GM21786 (cell line): Measurements from ENCODE around the gene GALNT6.

Experiments
- ATAC-seq: cut with Tn5 transposase; IDR thresholded peaks from one replicate; pipeline ENCODE4 v1.9.1; 2021; ENCODE audit not compliant: unreplicated experiment

Gene GALNT6, protein sequence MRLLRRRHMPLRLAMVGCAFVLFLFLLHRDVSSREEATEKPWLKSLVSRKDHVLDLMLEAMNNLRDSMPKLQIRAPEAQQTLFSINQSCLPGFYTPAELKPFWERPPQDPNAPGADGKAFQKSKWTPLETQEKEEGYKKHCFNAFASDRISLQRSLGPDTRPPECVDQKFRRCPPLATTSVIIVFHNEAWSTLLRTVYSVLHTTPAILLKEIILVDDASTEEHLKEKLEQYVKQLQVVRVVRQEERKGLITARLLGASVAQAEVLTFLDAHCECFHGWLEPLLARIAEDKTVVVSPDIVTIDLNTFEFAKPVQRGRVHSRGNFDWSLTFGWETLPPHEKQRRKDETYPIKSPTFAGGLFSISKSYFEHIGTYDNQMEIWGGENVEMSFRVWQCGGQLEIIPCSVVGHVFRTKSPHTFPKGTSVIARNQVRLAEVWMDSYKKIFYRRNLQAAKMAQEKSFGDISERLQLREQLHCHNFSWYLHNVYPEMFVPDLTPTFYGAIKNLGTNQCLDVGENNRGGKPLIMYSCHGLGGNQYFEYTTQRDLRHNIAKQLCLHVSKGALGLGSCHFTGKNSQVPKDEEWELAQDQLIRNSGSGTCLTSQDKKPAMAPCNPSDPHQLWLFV

DNA sequence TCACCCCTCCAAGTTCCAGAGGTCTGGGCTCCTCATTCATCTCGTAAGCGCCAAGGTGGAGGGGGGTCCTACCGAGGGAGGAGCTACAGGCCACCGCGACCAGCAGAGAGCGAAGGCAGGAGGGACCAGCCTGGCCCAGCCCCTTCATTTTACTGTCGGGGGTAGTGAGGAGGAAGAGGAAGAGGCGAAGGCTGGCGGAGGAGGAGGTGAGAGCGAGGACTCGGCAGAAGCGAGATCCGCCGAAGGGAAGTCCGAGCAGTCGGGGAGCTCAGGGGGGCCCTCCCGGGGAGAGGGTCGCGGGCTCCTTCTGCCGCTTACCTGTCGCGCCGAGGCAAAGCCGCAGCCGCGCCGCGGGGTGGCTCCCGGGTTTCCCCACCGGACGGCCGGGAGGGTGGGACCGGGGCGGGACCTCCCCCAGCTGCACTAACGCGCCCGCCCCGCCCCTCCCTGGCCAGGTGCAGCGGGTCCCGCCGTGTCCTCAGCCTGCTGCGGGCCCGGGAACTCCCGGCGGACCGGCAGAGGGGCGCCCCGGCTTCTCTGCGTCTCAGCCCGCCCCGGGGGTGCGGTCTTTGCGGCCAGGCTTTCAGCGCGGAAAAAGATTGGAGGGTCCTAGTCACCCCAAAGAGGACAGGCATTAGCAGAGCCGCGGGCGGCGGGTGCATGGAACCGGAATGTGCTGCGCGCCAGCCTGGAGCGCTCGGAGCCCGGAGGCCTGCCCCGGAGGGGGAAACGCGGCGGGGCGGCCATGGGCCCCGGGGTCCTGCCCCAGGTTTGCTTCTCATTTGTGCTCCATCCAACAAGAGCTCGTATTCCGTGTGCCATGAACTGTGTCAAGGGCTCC, at the start of gene GALNT6:
TSS of gene GALNT6 (minus strand) at position 124 of the 841 bp plus-strand sequence. CDS start 11,625 bp downstream, outside the sequence.
- ATAC-seq = peak; percentile 39

DNA sequence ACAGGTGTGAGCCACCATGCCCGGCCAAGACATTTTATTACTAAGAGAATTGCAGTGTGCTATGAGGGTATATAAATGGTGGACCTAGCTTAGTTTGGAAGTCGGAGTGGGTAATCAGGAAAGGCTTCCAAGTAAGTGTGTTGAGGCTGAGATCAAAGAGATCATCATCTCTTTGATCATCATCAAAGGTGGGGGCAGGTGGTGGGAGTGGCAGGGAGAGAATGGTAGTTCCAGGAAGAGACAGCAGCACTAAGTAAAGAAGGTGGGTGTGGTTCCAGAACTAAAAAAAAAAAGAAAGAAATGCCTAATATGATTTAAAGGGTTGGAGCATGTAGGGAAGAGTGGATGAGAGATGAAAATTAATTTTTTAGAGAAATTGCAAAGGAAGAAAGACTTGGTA, 48.1 kb upstream of the GALNT6 start:
- ATAC-seq = no peak

DNA sequence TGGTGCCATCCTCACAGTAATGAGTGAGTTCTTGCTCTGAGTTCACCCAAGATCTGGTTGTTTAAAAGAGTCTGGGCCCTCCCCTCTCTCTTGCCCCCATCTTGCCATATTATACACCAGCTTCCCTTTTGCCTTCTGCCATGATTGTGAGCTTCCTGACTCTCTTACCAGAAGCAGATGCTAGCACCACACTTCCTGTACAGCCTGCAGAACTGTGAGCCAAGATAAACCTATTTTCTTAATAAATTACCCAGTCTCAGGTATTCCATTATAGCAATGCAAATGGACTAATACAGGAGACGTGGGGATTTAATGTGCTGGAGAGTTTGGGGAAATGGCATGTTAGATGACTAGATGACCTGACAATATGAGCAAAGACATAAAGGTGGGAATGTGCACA, 46.2 kb upstream of the GALNT6 start:
- no peak for ATAC-seq

DNA sequence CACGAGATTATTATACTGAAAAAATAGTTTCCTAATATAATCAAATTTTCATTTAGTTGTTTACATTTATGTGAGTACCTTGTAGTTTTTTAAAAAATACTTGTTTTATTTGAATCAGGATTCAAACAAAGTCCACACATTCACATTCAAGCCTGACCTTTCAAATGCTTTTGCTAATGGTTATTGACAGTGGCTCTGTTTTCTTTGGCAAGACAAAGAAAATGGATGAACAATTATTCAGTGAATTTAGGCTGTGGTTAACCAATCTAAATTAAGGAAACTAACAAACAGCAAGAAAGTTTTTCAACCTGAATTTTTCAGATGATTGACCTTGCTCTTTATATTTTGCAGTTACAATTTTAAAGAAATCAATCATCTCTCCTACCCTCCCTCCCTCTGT, 43.1 kb upstream of the GALNT6 start:
- no peak for ATAC-seq

DNA sequence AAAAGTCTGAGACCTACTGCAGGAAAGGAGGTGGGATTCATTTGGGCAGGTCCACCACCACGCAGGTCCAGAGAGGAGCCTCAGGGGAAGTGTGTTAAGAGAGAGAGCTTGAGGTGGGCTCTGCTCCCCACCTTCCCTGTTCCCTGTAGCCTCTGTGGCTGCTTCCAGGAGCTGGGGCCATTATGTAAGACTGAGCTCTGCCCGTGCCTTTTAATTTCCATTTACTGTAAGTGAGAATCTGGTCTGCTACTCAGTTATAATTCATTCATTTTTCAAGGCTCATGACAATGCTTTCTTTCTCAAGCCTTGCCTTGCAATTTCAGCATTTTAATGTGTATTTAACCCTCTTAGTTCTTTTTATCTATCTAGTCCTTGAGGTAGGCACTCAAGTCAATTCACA, 41.7 kb upstream of the GALNT6 start:
- ATAC-seq = no peak

DNA sequence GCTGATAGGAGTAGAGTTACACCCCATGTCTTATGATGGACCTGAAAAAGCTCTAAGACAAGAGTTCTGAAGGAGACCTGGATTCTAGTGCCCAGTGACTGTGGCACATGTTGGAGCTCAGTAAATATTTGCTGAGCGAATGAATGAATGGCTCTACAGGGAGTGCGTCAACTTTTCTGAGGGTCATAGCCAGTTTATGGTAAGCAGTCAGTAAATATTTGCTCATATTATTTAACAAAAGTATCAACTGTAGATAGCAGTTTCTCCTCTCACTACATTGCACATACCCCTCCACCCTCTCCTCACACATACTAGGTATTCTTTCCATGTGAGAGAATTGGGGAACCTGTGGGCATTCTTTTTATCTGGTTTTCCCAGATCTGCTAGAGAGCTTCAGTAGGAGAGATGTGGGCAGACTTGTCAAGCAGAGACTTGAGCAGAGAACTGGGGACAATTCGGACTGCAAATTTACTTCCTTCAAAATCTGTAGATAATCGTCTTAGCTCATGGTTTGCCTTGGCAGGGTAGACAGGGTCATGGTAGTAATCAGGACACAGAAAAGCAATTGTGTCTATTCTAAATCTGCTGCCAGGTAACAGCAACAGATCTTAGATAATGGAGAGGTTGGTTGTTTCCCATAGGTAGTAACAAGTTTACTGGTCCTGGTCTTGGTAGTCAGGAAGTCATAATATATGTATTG, 39.1 kb upstream of the GALNT6 start:
- ATAC-seq = no peak

DNA sequence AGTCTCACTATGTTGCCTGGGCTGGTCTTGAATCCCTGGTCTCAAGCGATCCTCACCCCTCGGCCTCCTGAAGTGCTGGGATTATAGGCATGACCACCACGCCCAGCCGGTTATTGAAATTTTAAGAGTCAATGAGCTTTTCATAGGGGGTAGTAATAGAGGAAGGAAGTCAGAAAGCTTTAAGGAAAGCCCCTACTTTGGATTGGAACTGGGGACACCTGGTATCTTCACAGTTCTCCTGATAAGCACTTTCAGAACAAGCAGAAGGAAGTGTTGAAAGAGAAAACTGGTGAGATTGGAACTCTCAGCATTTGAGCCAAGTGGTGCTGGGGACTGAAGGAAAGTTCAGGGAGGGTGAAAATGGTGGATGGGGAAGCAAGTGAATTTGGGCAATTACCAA, 38.5 kb upstream of the GALNT6 start:
- no peak for ATAC-seq

DNA sequence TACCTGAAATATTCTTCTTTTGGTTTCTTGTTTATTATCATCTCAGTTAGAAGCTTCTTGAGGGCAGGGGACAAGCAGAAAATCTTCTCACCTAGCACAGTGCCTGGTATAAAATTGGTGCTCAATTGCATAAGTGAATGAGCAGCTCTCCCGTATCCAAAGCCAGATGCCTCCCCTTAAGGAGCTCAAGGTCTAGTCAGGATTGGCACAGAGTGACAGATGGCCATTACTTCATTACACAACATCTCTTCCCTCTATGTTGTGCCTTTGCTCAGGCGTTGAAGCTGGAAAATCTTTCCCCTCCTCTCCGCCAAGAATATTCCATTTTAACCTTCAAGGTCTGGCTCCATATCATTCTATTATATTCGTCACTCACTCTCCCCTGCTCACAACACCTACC, 37.0 kb upstream of the GALNT6 start:
- ATAC-seq = no peak

DNA sequence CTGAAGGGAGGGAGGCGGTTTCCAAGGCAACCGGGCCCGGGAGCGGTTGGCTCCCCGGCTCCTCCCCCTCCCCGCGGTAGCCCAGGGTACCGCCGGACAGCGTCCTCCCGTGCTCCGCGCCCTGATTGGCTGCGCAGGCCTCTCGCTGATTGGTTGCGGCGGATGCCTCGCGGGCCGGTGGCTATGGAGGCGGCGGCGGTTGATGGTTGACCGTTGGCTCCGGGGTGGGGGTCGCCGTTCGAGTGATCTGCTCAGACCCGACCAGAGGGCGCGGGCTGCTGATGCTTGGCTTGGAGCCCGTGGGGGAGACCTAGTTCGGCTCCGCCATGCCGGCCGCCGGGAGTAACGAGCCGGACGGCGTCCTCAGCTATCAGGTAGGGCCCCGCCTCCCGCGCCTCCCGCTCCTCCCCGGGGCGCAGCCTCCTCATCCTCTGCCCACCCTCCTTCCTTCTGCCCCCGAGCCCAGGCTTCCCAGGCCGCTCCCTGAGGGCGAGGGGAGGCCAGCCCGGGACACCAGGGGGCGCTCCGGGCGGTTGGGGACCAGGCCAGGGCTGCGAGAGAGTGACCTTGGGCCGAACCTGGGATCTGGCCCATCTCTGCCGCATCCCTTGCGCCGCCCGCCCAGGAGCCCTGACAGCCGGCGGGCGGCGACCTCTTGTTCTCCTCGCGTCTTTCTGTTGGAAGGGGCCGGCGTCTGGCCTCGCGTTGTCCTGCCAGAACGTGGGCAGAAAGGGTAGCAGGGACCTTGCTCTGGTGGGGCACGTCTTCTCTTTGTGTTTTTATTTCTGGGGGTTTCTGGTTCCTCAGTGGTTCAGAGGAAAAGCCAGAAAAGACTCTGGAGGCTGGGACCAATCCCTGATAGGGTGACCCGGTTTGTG, 33.7 kb upstream of the GALNT6 start, which contains the start of gene SLC4A8:
TSS of gene SLC4A8 (plus strand) at position 170 of the 878 bp plus-strand sequence. CDS start at position 327, 157 bp downstream.
- peak; percentile 85 for ATAC-seq

DNA sequence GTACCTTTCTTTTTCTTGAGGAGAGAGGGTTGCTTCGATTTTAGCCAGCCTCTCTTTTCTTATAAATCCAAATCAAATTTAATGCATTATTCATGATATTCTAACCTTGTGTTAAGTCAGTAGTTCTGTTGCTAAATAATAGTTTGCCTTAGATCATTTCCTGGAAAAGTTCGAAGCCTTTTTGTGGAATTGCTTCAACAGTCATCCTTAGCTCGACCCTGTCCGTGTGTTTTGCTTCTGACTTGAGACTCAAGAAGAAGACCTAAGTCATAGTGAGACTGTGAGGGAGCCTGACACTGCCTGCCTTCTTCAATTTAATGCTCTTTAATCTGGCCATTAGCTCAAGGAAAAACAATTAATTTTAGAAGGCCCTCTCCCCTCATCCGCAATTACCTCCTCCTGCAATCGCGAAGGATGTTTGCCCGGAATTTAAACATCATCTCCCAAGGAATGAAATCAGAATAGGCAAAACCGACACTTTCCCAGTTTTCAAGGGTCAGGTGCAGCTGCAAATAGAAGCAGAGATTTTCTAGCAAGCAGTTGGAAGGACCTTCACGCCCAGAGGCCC, 33.0 kb upstream of the GALNT6 start:
- no peak for ATAC-seq

DNA sequence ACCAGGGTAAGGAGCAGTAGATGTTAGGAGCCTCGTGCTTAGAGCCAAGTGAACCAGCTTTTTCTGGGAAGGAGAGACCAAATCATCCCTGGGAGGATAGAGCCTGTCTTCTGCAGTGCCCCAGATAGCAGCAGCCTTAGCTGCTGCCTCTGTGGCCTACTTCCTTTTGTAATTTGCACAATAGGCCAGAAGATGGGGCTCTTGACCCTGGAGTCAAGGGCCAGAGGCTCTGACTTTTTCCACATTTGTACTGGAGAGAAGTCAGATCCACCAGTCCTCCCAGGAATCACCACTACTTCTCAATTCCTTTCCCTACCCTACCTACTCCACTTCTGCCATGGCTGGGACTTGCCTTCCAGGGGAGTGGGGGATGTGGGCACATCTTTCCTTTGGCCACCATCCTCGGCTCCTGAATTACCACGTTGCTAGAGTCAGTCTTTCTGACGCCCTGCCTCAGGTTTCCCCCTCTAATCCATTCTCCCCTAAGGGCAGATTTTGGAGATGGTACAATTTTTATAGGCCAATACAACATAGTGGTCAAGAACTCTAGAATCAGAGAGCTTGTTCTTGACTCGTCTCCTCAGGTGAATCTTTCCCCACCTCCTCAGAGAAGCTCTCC, 30.2 kb upstream of the GALNT6 start:
- ATAC-seq = no peak

DNA sequence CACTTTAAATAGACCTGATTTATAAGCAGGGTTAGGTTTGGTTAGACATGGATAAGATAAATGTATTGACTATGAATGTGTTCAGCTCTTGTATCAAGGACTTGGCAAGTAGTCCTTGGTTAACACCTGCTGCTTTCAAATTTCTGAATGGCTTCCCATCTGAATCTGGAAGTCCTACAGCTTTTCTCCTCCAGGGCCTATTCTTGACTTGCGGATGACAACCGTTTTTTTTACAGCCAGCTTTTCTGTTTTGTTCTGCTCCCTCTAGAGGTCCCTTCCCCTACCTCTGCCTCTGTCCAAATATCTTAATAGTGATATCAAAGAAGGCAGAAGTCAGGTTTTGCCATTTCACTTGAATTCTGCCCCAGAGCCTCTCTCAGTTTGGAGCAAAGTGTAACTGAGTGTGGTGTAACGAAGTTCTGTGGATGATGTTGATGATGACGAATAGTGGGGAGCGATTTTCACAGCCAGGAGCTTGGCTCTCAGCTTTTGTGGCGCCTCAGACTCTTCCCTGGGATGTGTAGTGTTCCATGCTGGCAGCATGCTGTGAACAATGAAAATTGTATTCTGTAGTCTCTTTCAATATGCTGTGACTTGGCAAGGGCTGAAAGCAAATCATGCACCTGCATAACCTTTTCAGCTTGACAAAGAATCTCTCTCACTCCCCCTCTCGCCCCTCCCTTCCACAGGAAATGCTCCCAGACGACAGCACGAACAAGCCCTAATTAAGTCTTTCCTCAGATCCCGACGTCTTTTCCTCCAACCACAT, 28.4 kb upstream of the GALNT6 start:
- ATAC-seq = no peak

DNA sequence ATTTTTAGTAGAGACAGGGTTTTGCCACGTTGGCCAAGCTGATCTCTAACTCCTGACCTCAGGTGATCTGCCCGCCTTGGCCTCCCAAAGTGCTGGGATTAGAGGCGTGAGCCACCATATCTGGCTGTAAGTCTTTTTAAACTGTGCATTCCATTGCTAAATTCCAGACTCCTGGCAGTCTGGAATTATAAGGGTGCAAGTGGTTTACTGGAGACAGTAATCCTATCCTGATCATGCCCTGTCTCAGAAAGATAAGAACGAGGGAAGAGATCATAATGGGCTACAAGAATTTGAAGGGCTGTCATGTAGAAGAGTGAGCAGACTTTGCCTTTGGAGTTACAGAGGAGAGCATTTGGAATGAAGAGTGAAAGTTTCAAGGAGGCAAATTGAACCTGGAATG, 26.6 kb upstream of the GALNT6 start:
- no peak for ATAC-seq

DNA sequence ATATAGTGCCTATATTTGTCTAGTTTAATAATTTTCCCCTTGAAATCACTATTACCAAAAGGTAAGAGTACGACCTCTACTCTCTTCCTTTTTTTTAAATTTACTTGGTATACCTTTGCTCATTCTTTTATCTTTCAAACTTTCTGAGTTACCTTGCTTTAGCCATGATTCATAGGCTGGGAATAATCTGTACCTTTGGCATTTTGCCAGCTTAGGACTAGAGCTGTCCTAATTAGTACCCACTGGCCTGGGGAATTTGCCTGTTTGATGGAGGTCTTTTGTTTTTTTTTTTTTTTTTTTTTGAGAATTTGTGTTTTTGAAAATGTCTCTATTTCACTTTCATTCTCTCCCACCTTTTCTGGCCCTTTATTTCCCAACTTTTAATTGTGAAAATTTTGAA, 24.7 kb upstream of the GALNT6 start:
- ATAC-seq = no peak

DNA sequence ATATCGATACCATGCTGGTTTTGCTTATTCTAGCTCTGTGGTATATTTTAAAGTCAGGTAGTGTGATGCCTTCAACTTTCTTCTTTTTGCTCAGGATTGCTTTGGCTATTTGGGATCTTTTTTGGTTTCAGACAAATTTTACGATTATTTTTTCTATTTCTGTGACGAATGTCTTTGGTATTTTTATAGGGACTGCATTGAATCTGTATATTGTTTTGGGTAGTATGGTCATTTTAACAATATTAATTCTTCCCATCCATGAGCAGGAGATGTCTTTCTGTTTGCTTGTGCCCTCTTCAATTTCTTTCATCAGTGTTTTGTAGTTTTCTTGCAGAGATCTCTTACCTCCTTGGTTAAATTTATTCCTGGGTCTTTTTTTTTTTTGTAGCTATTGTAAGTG, 22.6 kb upstream of the GALNT6 start:
- ATAC-seq = no peak

DNA sequence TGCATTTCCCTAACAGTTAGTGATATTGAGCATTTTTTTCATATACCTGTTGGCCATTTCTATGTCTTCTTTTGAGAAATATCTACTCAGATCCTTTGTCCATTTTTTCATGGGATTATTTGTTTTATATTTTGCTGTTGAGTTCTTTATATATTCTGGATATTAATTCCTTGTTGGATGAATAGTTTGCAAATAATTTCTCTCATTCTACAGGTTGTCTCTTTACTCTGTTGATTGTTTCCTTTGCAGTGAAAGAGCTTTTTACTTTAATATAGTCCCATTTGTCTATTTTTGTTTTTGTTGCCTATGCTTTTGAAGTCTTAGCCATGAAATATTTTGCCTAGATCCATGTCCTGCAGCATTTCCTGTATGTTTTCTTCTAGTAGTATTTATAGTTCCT, 21.9 kb upstream of the GALNT6 start:
- no peak for ATAC-seq

DNA sequence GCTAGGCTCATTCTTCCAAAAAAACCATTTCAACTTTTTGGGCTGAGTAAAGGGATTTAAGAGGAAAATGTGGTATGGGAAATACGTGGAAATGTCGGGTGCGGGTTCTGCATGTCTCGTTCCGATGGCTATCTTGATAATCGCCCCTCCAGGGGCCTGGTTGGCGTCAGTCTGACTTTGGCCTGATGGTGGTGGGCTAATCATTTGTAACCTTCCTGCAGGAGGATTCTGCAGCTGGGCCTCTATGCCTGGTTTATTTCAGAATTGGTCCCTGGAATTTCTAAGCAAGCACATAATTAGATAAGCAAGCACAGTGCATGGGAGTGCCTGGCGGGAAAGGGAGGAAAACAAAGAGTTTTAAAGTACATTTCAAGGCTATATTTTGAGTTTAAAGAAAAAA, 18.6 kb upstream of the GALNT6 start:
- ATAC-seq = no peak

DNA sequence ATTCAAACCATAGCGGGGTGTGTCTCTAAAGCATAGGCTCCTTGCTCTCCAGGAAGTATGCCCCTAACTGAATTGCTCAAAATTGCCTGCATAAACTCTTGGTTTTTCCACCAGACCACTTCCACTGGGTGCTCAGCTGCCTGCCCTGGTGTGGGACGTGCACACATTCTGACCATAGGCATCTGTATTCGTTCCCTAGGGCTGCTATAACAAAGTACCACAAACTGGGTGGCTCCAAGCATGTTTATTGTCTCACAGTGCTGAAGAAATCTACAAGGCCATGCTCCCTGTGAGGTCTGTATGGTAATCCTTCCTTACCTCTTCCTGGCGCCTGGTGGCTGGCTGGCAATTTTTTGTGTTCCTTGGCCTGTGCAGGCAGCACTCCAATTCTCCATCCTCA, 16.4 kb upstream of the GALNT6 start:
- ATAC-seq = no peak

DNA sequence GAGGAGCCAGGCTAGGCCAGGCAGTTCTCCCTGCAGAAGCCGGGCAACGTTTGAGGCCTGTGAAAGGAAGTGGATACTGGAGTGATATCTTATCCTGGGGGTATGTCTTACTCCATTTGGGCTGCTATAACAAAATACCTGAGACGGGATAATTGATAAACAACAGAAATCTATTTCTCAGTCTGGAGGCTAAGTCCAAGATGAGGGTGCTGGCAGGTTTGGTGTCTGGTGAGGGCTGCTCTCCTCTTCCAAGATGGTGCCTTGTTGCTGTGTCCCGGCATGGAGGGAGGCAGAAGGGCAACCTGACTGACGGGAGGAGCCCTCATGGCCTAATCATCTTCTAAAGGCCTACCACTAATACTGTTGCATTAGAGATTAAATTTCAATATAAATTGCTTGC, 15.7 kb upstream of the GALNT6 start:
- ATAC-seq = no peak
